Astrocyte of the spinal cord (primary cell): ENCODE measurements around the gene TERT.

Experiments used
- DNase-seq: peaks from one replicate; pipeline ENCODE4 v3.0.0; 2011; ENCODE audit warnings: low read depth, low spot score
- H3K4me3 ChIP-seq: 2 replicates; pipeline ENCODE4 v1.5.1; 2011; ENCODE audit warnings: low read depth, mild to moderate bottlenecking, low read length, moderate library complexity
- in situ Hi-C: cut with HindIII; loops from 2 replicates; pipeline ENCODE4 v1.10.0; 2017; ENCODE audit warnings: low sequenced_read_pairs
- TF ChIP-seq, protein P1 (sequence below): IDR thresholded peaks from 2 replicates; pipeline ENCODE4 v1.5.1; 2012; ENCODE audit warnings: low read depth, mild to moderate bottlenecking, low read length, inconsistent platforms

The TERT gene

DNA sequence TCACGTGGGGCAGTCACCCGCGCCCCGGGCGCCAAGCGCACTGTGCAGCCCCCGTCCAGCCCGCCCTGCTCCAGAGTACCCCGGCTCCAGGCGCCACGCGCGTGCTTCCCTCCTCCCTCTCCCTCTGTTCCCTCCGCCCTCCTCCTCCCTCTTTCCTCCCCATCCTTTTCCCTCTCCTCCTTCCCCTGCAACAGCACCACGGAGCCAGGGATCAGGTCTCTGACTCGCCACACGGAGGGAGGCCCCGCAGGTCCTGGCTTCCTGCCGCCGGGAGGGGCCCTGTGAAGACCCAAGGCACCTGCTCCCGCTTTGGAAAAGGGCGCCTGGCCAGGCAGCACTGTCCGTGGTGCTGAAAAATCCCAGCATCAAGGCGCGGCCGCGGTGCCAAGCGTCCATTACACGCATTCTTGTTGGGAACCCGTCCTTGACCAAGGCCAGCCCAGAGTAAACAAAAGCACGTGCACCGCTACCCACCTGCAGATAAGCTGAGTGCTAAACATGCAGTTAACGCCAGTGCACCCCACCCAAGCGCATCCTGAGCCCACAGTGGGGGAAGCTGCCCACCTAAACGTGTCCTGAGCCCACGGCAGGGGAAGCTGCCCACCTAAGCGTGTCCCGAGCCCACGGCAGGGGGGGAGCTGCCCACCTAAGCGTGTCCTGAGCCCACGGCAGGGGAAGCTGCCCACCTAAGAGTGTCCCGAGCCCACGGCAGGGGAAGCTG, 48.0 kb downstream of the TERT start:
- TF ChIP-seq, protein P1, sequence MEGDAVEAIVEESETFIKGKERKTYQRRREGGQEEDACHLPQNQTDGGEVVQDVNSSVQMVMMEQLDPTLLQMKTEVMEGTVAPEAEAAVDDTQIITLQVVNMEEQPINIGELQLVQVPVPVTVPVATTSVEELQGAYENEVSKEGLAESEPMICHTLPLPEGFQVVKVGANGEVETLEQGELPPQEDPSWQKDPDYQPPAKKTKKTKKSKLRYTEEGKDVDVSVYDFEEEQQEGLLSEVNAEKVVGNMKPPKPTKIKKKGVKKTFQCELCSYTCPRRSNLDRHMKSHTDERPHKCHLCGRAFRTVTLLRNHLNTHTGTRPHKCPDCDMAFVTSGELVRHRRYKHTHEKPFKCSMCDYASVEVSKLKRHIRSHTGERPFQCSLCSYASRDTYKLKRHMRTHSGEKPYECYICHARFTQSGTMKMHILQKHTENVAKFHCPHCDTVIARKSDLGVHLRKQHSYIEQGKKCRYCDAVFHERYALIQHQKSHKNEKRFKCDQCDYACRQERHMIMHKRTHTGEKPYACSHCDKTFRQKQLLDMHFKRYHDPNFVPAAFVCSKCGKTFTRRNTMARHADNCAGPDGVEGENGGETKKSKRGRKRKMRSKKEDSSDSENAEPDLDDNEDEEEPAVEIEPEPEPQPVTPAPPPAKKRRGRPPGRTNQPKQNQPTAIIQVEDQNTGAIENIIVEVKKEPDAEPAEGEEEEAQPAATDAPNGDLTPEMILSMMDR, result no peak
- no peak overlapping the region for H3K4me3 ChIP-seq
- DNase-seq, result no peak
- in situ Hi-C loops, result no loop called here

DNA sequence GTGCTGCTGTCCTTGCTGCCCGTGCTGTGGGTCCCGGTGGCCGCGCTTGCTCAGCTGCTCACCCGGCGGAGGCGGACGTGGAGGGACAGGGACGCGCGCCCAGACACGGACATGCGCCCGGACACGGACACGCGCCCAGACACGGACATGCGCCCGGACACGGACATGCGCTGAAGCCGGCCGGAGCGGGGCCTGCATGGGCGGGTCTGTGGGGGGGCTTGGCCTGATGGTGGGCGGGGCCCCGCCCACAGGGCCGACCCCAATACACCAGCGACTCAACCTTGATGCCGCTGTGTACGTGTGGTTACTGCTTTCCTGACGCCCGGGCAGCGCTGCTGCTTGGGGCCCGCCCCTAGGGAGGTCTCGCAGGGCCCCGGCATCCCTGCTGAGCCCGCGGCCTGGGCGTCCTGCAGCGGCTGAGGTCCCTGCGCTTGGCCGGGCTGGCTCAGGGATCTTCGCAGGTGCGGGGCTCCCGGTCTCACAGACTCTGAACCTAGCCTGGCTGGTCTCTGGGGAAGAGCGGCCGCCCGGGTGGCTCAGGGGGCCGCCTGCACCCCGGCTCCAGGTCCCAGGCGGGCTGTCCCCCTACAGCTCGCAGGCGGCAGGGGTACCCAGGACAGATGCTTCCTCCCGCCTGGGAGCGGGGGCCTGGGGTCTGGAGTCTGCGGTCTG, 48.8 kb downstream of the TERT start:
- TF ChIP-seq, protein P1, result no peak
- in situ Hi-C loops, result no loop called here
- DNase-seq, result no peak
- no peak overlapping the region for H3K4me3 ChIP-seq

DNA sequence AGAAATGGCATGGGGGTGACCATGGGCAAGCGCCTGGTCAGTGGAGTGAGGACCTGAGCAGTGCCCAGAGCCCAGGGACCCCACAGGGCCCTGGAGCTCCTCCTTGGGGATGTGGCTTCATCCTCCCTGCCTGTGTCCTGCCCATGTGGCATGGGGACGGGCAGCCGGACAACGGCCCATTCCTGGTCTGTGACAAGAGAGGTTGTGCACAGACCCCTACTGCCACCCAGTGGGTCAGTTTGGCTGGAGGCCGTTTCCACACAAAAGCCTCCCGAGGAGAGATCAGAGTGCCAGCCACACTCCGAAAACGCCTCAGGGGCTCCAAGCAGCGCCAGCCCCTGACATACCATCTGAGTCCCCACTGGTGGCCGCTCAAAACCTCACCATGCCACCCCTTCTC, 49.9 kb downstream of the TERT start:
- in situ Hi-C loops, result no loop called here
- TF ChIP-seq, protein P1, result no peak
- no peak for DNase-seq

DNA sequence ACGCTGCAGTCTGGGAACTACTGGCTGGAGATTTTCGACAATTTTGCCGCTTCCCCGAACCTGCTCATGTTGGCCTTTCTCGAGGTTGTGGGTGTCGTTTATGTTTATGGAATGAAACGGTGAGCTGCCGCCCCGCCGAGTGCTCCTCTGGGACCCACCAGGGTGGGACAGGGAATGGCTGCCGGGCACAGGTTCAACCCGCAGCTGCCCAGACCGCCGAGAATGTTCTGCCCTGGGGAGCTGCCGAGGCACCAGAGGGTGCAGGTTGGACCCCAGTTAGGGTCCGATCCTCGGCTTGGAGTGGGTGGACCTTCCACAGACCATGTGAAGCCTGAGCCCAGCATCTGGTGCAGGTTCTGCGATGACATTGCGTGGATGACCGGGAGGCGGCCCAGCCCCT, 50.6 kb downstream of the TERT start:
- in situ Hi-C loops, result no loop called here
- TF ChIP-seq, protein P1, result no peak
- no peak overlapping the region for H3K4me3 ChIP-seq
- DNase-seq, result no peak

More for the DNA sequence above, 49.9 kb downstream of the TERT start:
- no peak overlapping the region for H3K4me3 ChIP-seq

DNA sequence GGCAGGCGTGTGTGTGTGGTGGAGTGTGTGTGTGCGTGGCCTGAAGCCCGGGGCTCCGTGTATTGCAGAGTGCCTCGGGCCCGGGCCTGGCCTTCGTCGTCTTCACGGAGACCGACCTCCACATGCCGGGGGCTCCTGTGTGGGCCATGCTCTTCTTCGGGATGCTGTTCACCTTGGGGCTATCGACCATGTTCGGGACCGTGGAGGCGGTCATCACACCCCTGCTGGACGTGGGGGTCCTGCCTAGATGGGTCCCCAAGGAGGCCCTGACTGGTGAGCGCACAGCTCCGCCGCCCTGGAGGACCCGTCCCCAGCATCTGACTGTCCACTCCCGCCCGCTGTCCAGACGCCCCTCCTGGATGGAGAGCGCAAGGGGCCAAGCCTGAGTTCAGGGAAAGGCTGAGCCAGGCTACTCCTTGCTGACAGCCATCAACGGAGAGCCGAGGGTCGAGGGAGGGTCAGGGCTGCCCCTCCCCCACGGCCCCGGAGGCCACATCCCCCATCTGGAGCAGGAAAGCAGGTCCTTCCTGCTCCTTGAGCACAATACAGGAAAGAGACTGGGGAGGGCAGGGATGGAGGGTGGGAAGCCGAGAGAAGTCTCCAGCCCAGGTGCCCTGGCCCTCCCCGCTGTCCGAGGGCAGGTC, 51.3 kb downstream of the TERT start:
- TF ChIP-seq, protein P1, result no peak
- in situ Hi-C loops, result no loop called here

DNA sequence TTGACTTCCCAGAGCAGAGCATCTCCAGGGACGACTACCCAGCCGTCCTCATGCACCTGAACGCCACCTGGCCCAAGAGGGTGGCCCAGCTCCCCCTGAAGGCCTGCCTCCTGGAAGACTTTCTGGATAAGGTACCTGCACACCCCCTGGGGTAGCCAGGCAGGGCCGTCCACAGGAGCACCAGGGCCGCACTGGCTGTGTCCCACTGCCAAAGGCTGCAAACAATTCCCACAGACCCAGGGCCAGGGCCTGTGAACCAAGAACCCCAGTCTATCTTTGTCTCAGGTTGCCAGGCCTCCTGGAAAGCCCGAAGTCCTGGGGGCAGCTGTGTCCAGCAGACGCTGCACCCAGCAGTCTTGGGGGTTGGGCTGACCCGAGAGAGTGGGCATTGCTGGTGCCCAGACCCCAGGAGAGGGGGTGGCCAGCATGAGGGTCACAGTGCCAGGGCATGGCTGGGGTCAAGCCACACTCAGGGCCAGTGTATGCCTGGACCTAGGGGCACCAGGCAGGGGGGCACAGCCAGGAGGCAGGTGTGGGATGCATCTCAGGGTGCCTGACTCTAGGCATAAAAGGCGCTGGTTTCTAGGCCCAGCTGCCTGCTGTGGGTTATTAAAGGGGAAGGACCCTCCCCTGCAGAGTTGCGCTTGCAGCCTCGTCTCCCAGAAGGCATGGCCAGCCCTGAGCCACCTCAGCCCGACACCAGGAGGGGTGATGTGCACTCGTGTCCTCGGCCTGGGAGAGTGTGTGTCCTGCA, 52.0 kb downstream of the TERT start:
- H3K4me3 ChIP-seq, result no peak overlapping the region
- DNase-seq, result no peak
- in situ Hi-C loops, result no loop called here
- TF ChIP-seq, protein P1, result no peak

More for the DNA sequence above, 51.3 kb downstream of the TERT start:
- no peak overlapping the region for H3K4me3 ChIP-seq
- no peak for DNase-seq
